Osteoblast (primary cell): Measurements from ENCODE around the gene RBKS. TPM values are rescaled to one million over a fixed set of nuclear protein-coding genes. Genes with fewer than 3 reads are reported as not detected.

ENCODE experiments used
- DNase-seq: peaks from one replicate; pipeline ENCODE4 v3.0.0; 2011; ENCODE audit warnings: low spot score, mixed read lengths; ENCODE audit not compliant: insufficient read length; ENCODE audit errors: missing footprints
- H2AFZ ChIP-seq: 2 replicates; pipeline ENCODE4 v1.6.0; 2011; ENCODE audit warnings: mild to moderate bottlenecking, low read length
- H3K27ac ChIP-seq: 2 replicates; pipeline ENCODE4 v1.5.1; 2011; ENCODE audit warnings: mild to moderate bottlenecking, low read depth, low read length, moderate library complexity
- H3K27me3 ChIP-seq: 2 replicates; pipeline ENCODE4 v1.6.0; 2012; ENCODE audit warnings: mild to moderate bottlenecking, control low read depth, inconsistent platforms, low read length, moderate library complexity; ENCODE audit not compliant: insufficient read depth
- H3K36me3 ChIP-seq: 2 replicates; pipeline ENCODE4 v1.5.1; 2011; ENCODE audit warnings: mild to moderate bottlenecking, low read length, control low read depth, moderate library complexity; ENCODE audit not compliant: insufficient read depth
- H3K4me1 ChIP-seq: 2 replicates; pipeline ENCODE4 v1.5.1; 2011; ENCODE audit warnings: mild to moderate bottlenecking, low read length, control low read depth, moderate library complexity; ENCODE audit not compliant: insufficient read depth
- H3K4me2 ChIP-seq: 2 replicates; pipeline ENCODE4 v1.6.0; 2011; ENCODE audit warnings: mild to moderate bottlenecking, low read length; ENCODE audit not compliant: insufficient read depth
- H3K4me3 ChIP-seq: fragments of 200-600 bp; sonication (generic); 3 replicates; pipeline ENCODE4 v1.5.1; 2012; ENCODE audit warnings: mild to moderate bottlenecking, low read length, inconsistent platforms; ENCODE audit not compliant: insufficient read depth
- H3K79me2 ChIP-seq: 2 replicates; pipeline ENCODE4 v1.6.0; 2012; ENCODE audit warnings: mild to moderate bottlenecking, low read length, control low read depth, inconsistent platforms; ENCODE audit not compliant: insufficient read depth
- H3K9me3 ChIP-seq: 2 replicates; pipeline ENCODE4 v1.5.1; 2011; ENCODE audit warnings: low read depth, low read length, control low read depth
- H4K20me1 ChIP-seq: 2 replicates; pipeline ENCODE4 v1.6.0; 2012; ENCODE audit warnings: mild to moderate bottlenecking, low read length, control low read depth; ENCODE audit not compliant: insufficient read depth
- total RNA-seq: library from RNA; depleted of rRNA; stranded (reverse); fragments of >200 nt; gene quantifications from 2 replicates; pipeline ENCODE4 v1.2.3, GENCODE V29; 2012
- TF ChIP-seq, protein P1 (sequence below): IDR thresholded peaks from 2 replicates; pipeline ENCODE4 v1.5.1; 2011; ENCODE audit warnings: mild to moderate bottlenecking, low read depth, low read length, moderate library complexity; ENCODE audit errors: extremely low read depth

Gene RBKS
- total RNA-seq, 1 donor = 1.1 TPM

DNA sequence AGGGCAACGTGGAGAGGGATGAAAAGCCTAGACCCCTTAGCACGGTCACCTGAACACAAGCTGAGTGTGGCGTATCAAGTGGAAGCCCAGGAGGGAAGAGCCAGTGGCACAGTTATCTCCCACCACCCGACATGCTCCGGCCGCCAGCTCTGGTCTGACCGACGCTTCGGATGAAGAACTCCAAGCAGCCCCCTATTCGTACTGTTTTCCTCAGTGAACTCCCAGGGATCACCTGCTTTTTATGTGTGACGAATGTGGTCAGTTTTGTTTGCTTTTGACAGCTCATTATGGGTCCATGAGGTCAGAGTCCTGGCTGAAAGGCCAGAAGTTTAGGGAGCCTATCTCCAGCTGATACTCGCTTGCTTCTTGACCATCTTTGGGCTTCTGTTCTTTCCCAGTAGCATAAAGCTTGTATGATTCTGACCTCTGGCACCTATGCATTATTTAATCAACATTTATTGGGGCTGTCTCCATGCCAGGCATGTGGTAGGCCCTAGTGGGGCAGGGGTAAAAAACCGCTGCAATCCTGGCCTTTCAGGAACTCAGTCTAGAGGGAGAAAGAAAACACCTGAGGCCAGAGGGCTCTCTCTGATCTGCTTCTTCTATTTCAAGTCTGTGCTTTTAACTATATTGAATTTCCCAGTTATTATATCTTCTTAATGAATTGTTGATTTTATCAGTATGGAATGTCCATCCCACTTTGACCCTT, 151.7 kb downstream of the RBKS start:
- Histone ChIP-seq H3K79me2 (no peaks in the 10 kb centered on the region), H3K27ac (peak overlapping the region; percentile 55), H3K36me3 (no peaks in the 10 kb centered on the region), H3K9me3 (no peaks in the 10 kb centered on the region), H3K4me1 (peaks cover 14% of the 10 kb centered on the region), H2AFZ (peak overlapping the region; percentile 16), H3K4me2 (no peak overlapping the region), H3K27me3 (no peaks in the 10 kb centered on the region), H3K4me3 (no peak overlapping the region), H4K20me1 (no peaks in the 10 kb centered on the region)
- no peak for DNase-seq
- TF ChIP-seq, protein P1, sequence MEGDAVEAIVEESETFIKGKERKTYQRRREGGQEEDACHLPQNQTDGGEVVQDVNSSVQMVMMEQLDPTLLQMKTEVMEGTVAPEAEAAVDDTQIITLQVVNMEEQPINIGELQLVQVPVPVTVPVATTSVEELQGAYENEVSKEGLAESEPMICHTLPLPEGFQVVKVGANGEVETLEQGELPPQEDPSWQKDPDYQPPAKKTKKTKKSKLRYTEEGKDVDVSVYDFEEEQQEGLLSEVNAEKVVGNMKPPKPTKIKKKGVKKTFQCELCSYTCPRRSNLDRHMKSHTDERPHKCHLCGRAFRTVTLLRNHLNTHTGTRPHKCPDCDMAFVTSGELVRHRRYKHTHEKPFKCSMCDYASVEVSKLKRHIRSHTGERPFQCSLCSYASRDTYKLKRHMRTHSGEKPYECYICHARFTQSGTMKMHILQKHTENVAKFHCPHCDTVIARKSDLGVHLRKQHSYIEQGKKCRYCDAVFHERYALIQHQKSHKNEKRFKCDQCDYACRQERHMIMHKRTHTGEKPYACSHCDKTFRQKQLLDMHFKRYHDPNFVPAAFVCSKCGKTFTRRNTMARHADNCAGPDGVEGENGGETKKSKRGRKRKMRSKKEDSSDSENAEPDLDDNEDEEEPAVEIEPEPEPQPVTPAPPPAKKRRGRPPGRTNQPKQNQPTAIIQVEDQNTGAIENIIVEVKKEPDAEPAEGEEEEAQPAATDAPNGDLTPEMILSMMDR = no peak

DNA sequence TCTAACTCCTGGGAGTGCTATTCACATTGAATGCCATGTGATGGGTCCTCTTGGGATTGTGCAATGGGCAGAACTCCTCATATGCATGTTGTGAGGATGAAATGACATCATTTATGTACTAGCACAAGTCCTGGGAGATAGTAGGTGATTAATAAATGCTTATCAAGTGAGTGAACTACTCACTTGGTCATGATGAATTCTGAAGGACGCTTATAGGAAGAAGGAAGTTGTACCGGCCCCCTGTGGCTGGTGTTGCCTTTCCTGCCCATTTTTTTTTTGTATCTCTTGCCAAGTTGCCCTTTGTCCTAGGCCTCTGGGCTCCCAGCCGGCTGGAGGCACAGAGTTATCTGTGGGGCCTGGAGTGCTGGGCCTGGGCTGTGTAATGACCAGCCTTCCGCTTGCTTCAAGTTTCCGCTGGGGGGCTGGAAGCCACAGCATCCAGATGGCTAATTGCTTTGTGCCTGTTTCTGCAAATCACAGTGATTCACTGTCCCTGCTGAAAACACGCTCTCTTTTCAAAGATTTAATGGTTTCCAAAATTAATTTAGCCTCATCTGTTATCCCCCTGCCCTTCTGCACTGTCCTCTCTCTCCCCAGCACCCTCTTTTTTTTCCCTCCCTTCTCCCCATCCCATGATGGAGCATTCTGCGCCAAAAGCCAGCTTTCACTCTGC, 152.4 kb downstream of the RBKS start:
- TF ChIP-seq, protein P1 = no peak
- H3K27me3 ChIP-seq = no peaks in the 10 kb centered on the region
- peak; percentile 92 for DNase-seq
- no peak overlapping the region for H3K4me3 ChIP-seq
- H3K27ac ChIP-seq = peak overlapping the region; percentile 55
- peak overlapping the region; percentile 16 for H2AFZ ChIP-seq
- H3K9me3 ChIP-seq = no peaks in the 10 kb centered on the region
- no peaks in the 10 kb centered on the region for H4K20me1 ChIP-seq
- H3K79me2 ChIP-seq = no peaks in the 10 kb centered on the region
- H3K4me2 ChIP-seq = no peak overlapping the region
- no peaks in the 10 kb centered on the region for H3K36me3 ChIP-seq
- peaks cover 14% of the 10 kb centered on the region for H3K4me1 ChIP-seq

GRCh38 chr2:27736890-27737204, 153.3 kb downstream of the RBKS start:
- Histone ChIP-seq H3K79me2 (no peaks in the 10 kb centered on the region), H3K36me3 (no peaks in the 10 kb centered on the region), H3K27me3 (no peaks in the 10 kb centered on the region), H4K20me1 (no peaks in the 10 kb centered on the region), H3K27ac (peak overlapping the region; percentile 55), H3K9me3 (no peaks in the 10 kb centered on the region), H2AFZ (no peak overlapping the region), H3K4me1 (peaks cover 14% of the 10 kb centered on the region), H3K4me2 (no peak overlapping the region), H3K4me3 (no peak overlapping the region)
- DNase-seq = no peak
- TF ChIP-seq, protein P1 = no peak

DNA sequence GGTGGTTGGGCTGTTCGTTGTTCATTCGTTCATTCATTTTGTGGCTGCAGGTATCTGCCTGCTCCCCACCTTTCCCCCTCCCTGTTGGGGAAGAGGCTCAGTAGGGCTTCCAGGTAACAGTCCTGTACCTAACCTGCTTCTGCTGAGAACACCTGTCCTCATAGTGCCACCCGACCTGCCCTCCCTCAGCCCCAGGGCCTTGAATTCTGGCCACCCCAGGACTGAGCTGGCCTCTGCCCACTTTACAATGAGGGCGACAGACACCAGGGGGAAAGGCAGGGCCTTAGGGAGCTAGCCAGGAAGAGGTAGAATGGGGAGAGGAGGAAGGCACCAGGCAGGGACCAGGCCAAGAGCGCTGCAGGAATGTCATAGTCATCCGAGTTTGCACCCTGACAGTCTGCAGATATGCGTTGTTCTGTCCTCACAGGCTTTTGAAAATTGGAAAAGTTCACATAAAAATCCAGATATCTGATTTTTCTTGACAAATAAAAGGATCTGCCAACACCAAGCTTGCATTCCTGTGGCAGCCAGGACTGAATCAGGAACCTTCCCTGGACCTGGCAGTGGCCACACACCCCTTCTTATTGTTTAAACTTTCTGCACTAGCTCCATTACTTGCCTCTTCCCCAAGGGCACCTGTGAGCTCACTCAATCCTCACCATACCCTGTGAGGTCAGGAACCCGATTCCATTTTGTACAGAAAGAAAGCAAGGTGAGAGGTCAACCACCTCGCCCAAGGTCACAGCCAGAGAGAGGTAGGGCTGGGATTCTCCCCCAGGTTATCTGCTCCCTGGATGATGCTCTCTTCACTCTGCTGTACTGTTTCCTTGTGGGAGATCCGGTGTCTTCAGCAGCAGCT, 153.9 kb downstream of the RBKS start:
- H2AFZ ChIP-seq = peak overlapping the region; percentile 85
- H3K27ac ChIP-seq = peak overlapping the region; percentile 62
- H3K79me2 ChIP-seq = no peaks in the 10 kb centered on the region
- no peaks in the 10 kb centered on the region for H3K27me3 ChIP-seq
- peak overlapping the region; percentile 82 for H3K4me2 ChIP-seq
- H4K20me1 ChIP-seq = no peaks in the 10 kb centered on the region
- no peaks in the 10 kb centered on the region for H3K36me3 ChIP-seq
- peaks cover 14% of the 10 kb centered on the region for H3K4me1 ChIP-seq
- TF ChIP-seq, protein P1 = no peak
- peak overlapping the region; percentile 72 for H3K4me3 ChIP-seq
- peak; percentile 76 for DNase-seq
- no peaks in the 10 kb centered on the region for H3K9me3 ChIP-seq
